NT2/D1 (cell line): ENCODE results near the gene AFDN.

Experiments used
- SUZ12 ChIP-seq: IDR thresholded peaks from 2 replicates; pipeline ENCODE4 v1.6.1; 2011; ENCODE audit not compliant: insufficient read length, insufficient read depth; ENCODE audit errors: extremely low read depth
- YY1 ChIP-seq: IDR thresholded peaks from 2 replicates; pipeline ENCODE4 v1.6.1; 2011; ENCODE audit not compliant: insufficient read length, insufficient read depth
- ZNF274 ChIP-seq: IDR thresholded peaks from 2 replicates; pipeline ENCODE4 v1.6.1; 2011; ENCODE audit warnings: mild to moderate bottlenecking, low read depth, low read length

- no peak for TF ChIP-seq SUZ12
- TF ChIP-seq YY1 = no peak
- TF ChIP-seq ZNF274 = no peak
Measured at GRCh38 chr6:167993831-167994230, 167.1 kb downstream of the AFDN start.
